GM12865 (cell line): Measurements from ENCODE around the gene PRICKLE4.

ENCODE experiments used
- DNase-seq: peaks from one replicate; pipeline ENCODE4 v3.0.0; 2010; ENCODE audit warnings: low read depth
- H3K4me3 ChIP-seq: 2 replicates; pipeline ENCODE4 v1.5.1; 2011; ENCODE audit warnings: mild to moderate bottlenecking, low read depth, low read length, control low read depth
- TF ChIP-seq, protein P1 (sequence below): IDR thresholded peaks from 2 replicates; pipeline ENCODE4 v1.5.1; 2011; ENCODE audit warnings: low read length, control low read depth, low read depth, inconsistent platforms; ENCODE audit not compliant: insufficient read depth; ENCODE audit errors: missing control alignments

PRICKLE4 gene

DNA sequence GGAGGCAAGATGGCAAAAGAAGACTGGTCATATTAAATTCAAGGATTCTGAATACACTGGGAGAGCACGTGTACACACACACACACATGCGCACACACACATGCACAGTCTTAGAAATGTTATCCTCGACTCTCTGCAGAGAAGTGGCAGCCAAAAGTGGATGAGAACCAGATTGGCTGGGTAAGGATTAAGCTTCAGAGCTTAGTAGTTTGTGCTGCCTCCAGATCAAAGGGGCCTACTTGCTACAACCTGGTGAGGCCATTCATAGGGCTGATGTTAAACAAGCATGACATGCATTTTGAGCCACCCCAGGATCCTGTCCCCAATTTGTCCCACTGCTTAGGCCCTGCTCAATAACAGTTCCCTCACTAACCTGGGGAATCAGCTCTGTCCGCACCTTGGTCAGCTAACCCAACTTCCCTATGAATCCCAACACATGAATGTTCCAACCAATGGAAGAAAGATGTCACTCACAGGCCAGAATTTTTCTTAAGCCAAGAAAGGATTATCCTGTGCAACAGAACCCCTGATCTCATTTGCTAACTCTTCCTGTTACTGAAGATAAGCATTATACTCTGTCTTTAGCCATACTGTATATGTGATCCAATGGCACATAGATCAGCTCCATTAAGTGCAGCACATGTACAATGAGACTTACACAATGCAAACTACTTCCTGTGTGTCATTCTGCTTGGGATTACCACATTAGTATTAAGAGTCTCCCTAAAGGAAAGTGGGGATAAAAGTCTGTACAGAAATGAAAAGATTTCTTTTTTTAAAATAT is 37.9 kb downstream of the PRICKLE4 start:
- TF ChIP-seq, protein P1, sequence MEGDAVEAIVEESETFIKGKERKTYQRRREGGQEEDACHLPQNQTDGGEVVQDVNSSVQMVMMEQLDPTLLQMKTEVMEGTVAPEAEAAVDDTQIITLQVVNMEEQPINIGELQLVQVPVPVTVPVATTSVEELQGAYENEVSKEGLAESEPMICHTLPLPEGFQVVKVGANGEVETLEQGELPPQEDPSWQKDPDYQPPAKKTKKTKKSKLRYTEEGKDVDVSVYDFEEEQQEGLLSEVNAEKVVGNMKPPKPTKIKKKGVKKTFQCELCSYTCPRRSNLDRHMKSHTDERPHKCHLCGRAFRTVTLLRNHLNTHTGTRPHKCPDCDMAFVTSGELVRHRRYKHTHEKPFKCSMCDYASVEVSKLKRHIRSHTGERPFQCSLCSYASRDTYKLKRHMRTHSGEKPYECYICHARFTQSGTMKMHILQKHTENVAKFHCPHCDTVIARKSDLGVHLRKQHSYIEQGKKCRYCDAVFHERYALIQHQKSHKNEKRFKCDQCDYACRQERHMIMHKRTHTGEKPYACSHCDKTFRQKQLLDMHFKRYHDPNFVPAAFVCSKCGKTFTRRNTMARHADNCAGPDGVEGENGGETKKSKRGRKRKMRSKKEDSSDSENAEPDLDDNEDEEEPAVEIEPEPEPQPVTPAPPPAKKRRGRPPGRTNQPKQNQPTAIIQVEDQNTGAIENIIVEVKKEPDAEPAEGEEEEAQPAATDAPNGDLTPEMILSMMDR = no peak
- no peak overlapping the region for H3K4me3 ChIP-seq
- DNase-seq = no peak

GRCh38 chr6:41821266-41821665 is 40.7 kb downstream of the PRICKLE4 start:
- DNase-seq = no peak
- TF ChIP-seq, protein P1 = no peak
- H3K4me3 ChIP-seq = no peak overlapping the region

- TF ChIP-seq, protein P1 = no peak
- no peak for DNase-seq
- no peak overlapping the region for H3K4me3 ChIP-seq
These were observed 41.4 kb downstream of the PRICKLE4 start for GRCh38 chr6:41822021-41822420.

DNA sequence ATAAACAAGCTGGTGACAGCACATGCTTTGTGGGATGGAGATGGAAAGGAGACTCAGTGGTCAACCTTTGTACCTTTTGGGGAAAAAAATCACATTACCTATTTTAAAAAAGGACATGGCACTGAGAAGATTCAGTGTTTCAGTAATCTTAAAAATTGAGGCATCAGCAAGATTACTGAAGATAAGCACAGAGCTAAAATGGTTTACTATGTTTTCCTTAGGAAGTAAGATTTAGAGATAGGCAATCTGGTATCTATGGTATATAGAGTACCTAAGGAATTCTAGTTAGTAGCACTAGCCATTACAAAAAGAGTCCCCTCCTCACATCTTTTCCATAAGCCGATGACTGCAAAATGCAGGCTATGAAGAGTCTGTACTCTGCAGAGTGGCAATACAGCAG is 42.6 kb downstream of the PRICKLE4 start:
- H3K4me3 ChIP-seq = no peak overlapping the region
- no peak for DNase-seq
- TF ChIP-seq, protein P1 = no peak

GRCh38 chr6:41824571-41825569 is 44.3 kb downstream of the PRICKLE4 start:
- DNase-seq = no peak
- TF ChIP-seq, protein P1 = no peak
- H3K4me3 ChIP-seq = no peak overlapping the region

GRCh38 chr6:41826343-41827022 is 45.9 kb downstream of the PRICKLE4 start:
- H3K4me3 ChIP-seq = no peak overlapping the region
- TF ChIP-seq, protein P1 = no peak
- DNase-seq = no peak
